H1 (cell line): ENCODE measurements around the gene KLHL26. TPM values are rescaled to one million over a fixed set of nuclear protein-coding genes. Genes with fewer than 3 reads are reported as not detected.

ENCODE experiments used
- CTCF ChIA-PET: fragments of 300-600 bp; sonication (Branson Sonifier 250); formaldehyde crosslinking; loops from one replicate; lab custom pipeline; 2021; ENCODE audit not compliant: partially characterized antibody; lab: Charles Lee
- POLR2A ChIA-PET: fragments of 300-600 bp; sonication (Branson Sonifier 250); formaldehyde crosslinking; loops from one replicate; lab custom pipeline; 2021; ENCODE audit warnings: inconsistent platforms; ENCODE audit not compliant: partially characterized antibody; lab: Charles Lee
- DNase-seq, 2 experiments: peaks; one replicate each; pipeline versions ENCODE4 v3.0.0 to v3.0.0-alpha.2; 2010 to 2022; ENCODE audit warnings: low spot score in 2 of 2, low read depth in 1 of 2, mixed read lengths in 1 of 2
- FAIRE-seq: peaks from 2 replicates; lab custom pipeline; 2011; peaks lifted over from hg19 to GRCh38; lab: Jason Lieb, UNC
- H2AFZ ChIP-seq: 2 replicates; pipeline ENCODE4 v1.8.1; 2012; ENCODE audit warnings: low read length, inconsistent platforms
- H2AK5ac ChIP-seq: 2 replicates; pipeline ENCODE4 v1.6.1; 2013; ENCODE audit warnings: low read depth, low read length
- H2BK120ac ChIP-seq: replicated peaks from 2 replicates; pipeline ENCODE3; 2013; ENCODE audit warnings: low read depth, low read length, inconsistent platforms
- H2BK12ac ChIP-seq: 2 replicates; pipeline ENCODE4 v1.6.1; 2013; ENCODE audit warnings: low read depth, low read length
- H2BK15ac ChIP-seq: 2 replicates; pipeline ENCODE4 v1.6.1; 2013; ENCODE audit warnings: low read length
- H2BK20ac ChIP-seq: 2 replicates; pipeline ENCODE4 v1.6.1; 2013; ENCODE audit warnings: low read length
- H2BK5ac ChIP-seq: 2 replicates; pipeline ENCODE4 v1.6.1; 2013; ENCODE audit warnings: low read depth, low read length
- H3K14ac ChIP-seq: 2 replicates; pipeline ENCODE4 v1.6.1; 2013; ENCODE audit warnings: inconsistent platforms; ENCODE audit not compliant: insufficient read length
- H3K18ac ChIP-seq: 2 replicates; pipeline ENCODE4 v1.6.1; 2013; ENCODE audit warnings: low read length; ENCODE audit errors: extremely low read depth
- H3K23ac ChIP-seq: 2 replicates; pipeline ENCODE4 v1.6.1; 2013; ENCODE audit warnings: inconsistent platforms; ENCODE audit not compliant: insufficient read length
- H3K23me2 ChIP-seq: 2 replicates; pipeline ENCODE4 v1.6.1; 2013; ENCODE audit warnings: low read depth, low read length
- H3K27ac ChIP-seq: 2 replicates; pipeline ENCODE4 v1.6.1; 2011; ENCODE audit warnings: low read depth, low read length, inconsistent platforms
- H3K27me3 ChIP-seq, 4 experiments: replicated peaks in 1 of 4; 1 replicate in 1 of 4; 2 replicates in 3 of 4; pipeline versions ENCODE4 v1.6.1 to v1.8.1; 2011 to 2013; ENCODE audit warnings: low read length in 3 of 4, mild to moderate bottlenecking in 3 of 4, inconsistent platforms in 2 of 4, mixed read lengths in 2 of 4, moderate library complexity in 1 of 4; ENCODE audit not compliant: control insufficient read depth in 3 of 4, insufficient read depth in 3 of 4; ENCODE audit errors: extremely low read depth in 1 of 4
- H3K36me3 ChIP-seq, 4 experiments: 2 replicates each; pipeline versions ENCODE4 v1.6.1 to v1.8.1; 2011 to 2013; ENCODE audit warnings: mild to moderate bottlenecking in 4 of 4, low read length in 3 of 4, moderate library complexity in 2 of 4, control low read depth in 1 of 4, inconsistent platforms in 1 of 4; ENCODE audit not compliant: insufficient read depth in 4 of 4, control insufficient read depth in 2 of 4
- H3K4ac ChIP-seq: replicated peaks from 2 replicates; pipeline ENCODE3; 2013; ENCODE audit warnings: low read length, low read depth, mixed read lengths, inconsistent platforms; ENCODE audit not compliant: insufficient read length
- H3K4me1 ChIP-seq, 4 experiments: replicated peaks in 1 of 4; 1 replicate in 1 of 4; 2 replicates in 3 of 4; pipeline versions ENCODE4 v1.6.1 to v1.8.1; 2011 to 2013; ENCODE audit warnings: low read length in 3 of 4, inconsistent platforms in 2 of 4, mixed read lengths in 1 of 4; ENCODE audit not compliant: insufficient read depth in 4 of 4, control insufficient read depth in 3 of 4
- H3K4me2 ChIP-seq, 2 experiments: 2 replicates each; pipeline versions ENCODE4 v1.6.1 to v1.8.1; 2011 to 2013; ENCODE audit warnings: low read depth in 2 of 2, low read length in 2 of 2, control low read depth in 1 of 2, inconsistent platforms in 1 of 2, mild to moderate bottlenecking in 1 of 2; ENCODE audit not compliant: insufficient read depth in 1 of 2
- H3K4me3 ChIP-seq, 4 experiments: fragments of 200-600, 300-600 bp in 1 of 4; sonication (generic), shearing (Covaris generic), sonication (Bioruptor Twin) in 1 of 4; 2 replicates each; pipeline versions ENCODE4 v1.5.1 to v1.8.1; 2011 to 2016; ENCODE audit warnings: low read length in 4 of 4, low read depth in 3 of 4, control low read depth in 2 of 4, inconsistent platforms in 2 of 4, mild to moderate bottlenecking in 2 of 4, mixed read lengths in 1 of 4, moderate library complexity in 1 of 4; ENCODE audit not compliant: insufficient read depth in 2 of 4; ENCODE audit errors: extremely low read depth in 1 of 4
- H3K56ac ChIP-seq: replicated peaks from 2 replicates; pipeline ENCODE3; 2013; ENCODE audit warnings: low read depth, mild to moderate bottlenecking, mixed read lengths, low read length, inconsistent platforms; ENCODE audit not compliant: insufficient read length
- H3K79me1 ChIP-seq: 2 replicates; pipeline ENCODE4 v1.6.1; 2013; ENCODE audit warnings: low read depth, low read length, control low read depth
- H3K79me2 ChIP-seq, 2 experiments: 2 replicates each; pipeline versions ENCODE4 v1.6.1 to v1.8.1; 2012 to 2013; ENCODE audit warnings: low read length in 2 of 2, mild to moderate bottlenecking in 2 of 2, inconsistent platforms in 1 of 2; ENCODE audit not compliant: insufficient read depth in 2 of 2, control insufficient read depth in 1 of 2
- H3K9ac ChIP-seq, 4 experiments: replicated peaks in 1 of 4; 1 replicate in 1 of 4; 2 replicates in 3 of 4; pipeline versions ENCODE4 v1.6.1 to v1.8.1; 2011 to 2013; ENCODE audit warnings: low read depth in 3 of 4, low read length in 3 of 4, control low read depth in 2 of 4, mild to moderate bottlenecking in 2 of 4, moderate library complexity in 2 of 4, inconsistent platforms in 1 of 4; ENCODE audit errors: extremely low read depth in 1 of 4
- H3K9me3 ChIP-seq, 2 experiments: 2 replicates each; pipeline versions ENCODE4 v1.6.1 to v1.8.1; 2012 to 2013; ENCODE audit warnings: mild to moderate bottlenecking in 2 of 2, moderate library complexity in 2 of 2, control low read depth in 1 of 2, inconsistent platforms in 1 of 2, low read depth in 1 of 2, low read length in 1 of 2, mixed read lengths in 1 of 2; ENCODE audit not compliant: insufficient read depth in 2 of 2
- H4K20me1 ChIP-seq, 2 experiments: replicated peaks in 1 of 2; 2 replicates each; pipeline versions ENCODE3 to v1.8.1; 2011 to 2013; ENCODE audit warnings: inconsistent platforms in 2 of 2, low read length in 2 of 2, mild to moderate bottlenecking in 1 of 2; ENCODE audit not compliant: insufficient read depth in 2 of 2, control insufficient read depth in 1 of 2
- H4K5ac ChIP-seq: 2 replicates; pipeline ENCODE4 v1.6.1; 2013; ENCODE audit warnings: low read length, low read depth, mixed read lengths, inconsistent platforms; ENCODE audit not compliant: insufficient read length
- H4K8ac ChIP-seq: 2 replicates; pipeline ENCODE4 v1.8.0; 2013; ENCODE audit warnings: mild to moderate bottlenecking, moderate library complexity, low read length, inconsistent platforms; ENCODE audit not compliant: insufficient read depth; ENCODE audit errors: extremely low read depth
- H4K91ac ChIP-seq: replicated peaks from 2 replicates; pipeline ENCODE3; 2013; ENCODE audit warnings: low read length, mixed read lengths, inconsistent platforms; ENCODE audit not compliant: insufficient read length
- CBX8 ChIP-seq: fragments of 300-800, 300-1000 bp; sonication (generic); IDR thresholded peaks from 2 replicates; pipeline ENCODE4 v1.7.1; 2016; ENCODE audit warnings: low read depth, low read length, borderline replicate concordance
- CEBPB ChIP-seq: IDR thresholded peaks from 2 replicates; pipeline ENCODE4 v1.6.1; 2012; ENCODE audit warnings: low read depth, low read length
- MAX ChIP-seq: IDR thresholded peaks from 2 replicates; pipeline ENCODE4 v1.6.1; 2012; ENCODE audit warnings: inconsistent platforms
- NANOG ChIP-seq: IDR thresholded peaks from 2 replicates; pipeline ENCODE4 v1.6.1; 2011; ENCODE audit warnings: low read length, low read depth, mild to moderate bottlenecking, inconsistent platforms; ENCODE audit not compliant: insufficient read depth, poor library complexity, severe bottlenecking
- PHF8 ChIP-seq: fragments of 200-600 bp; sonication (generic); conservative IDR thresholded peaks from 2 replicates; pipeline ENCODE4 v1.7.1; 2012; ENCODE audit warnings: low read depth, mild to moderate bottlenecking, inconsistent platforms, low read length, moderate library complexity
- RXRA ChIP-seq: IDR thresholded peaks from 2 replicates; pipeline ENCODE4 v1.6.1; 2011; ENCODE audit warnings: low read depth, mild to moderate bottlenecking, low read length, moderate library complexity; ENCODE audit not compliant: insufficient read depth
- TBP ChIP-seq: IDR thresholded peaks from 2 replicates; pipeline ENCODE4 v1.6.1; 2011; ENCODE audit warnings: low read depth, low read length, improper control_type of control experiment
- ZNF274 ChIP-seq: IDR thresholded peaks from 2 replicates; pipeline ENCODE4 v1.7.0; 2012; ENCODE audit warnings: low read length, borderline replicate concordance; ENCODE audit errors: extremely low read depth
- whole genome bisulfite sequencing, 2 experiments: shearing (Covaris generic) in 1 of 2; methylation state at CpG; one replicate each; pipeline versions ENCODE4 v1.1.6 to v1.1.7; 2013 to 2015; ENCODE audit warnings: low lambda C conversion rate in 2 of 2, mixed read lengths in 2 of 2, inconsistent platforms in 1 of 2, low coverage in 1 of 2, missing lambda C conversion rate in 1 of 2; ENCODE audit not compliant: insufficient replicate concordance in 2 of 2, insufficient coverage in 1 of 2, insufficient read length in 1 of 2; ENCODE audit errors: extremely low coverage in 1 of 2, missing lambda C conversion rate in 1 of 2; 5-methylcytosine and 5-hydroxymethylcytosine counted together
- polyA plus RNA-seq, 7 experiments: library from polyadenylated mRNA; depleted of rRNA in 3 of 7; stranded (reverse) in 5 of 7; unstranded in 2 of 7; fragments of >200 nt in 5 of 7; fragments of 200-250 nt in 2 of 7; gene quantifications; 1 replicate in 5 of 7; 2 replicates in 1 of 7; 4 replicates in 1 of 7; pipeline versions ENCODE4 v1.2.1 to v1.2.3, GENCODE V29; 2011 to 2013; ENCODE audit warnings: missing spikeins in 2 of 7, mixed read lengths in 2 of 7
- total RNA-seq: library from RNA; stranded (reverse); fragmentation: NEBNext Ultra II Directional; extraction: Animal tissue kit (Norgen Biotek cat#: 25700); gene quantifications from 2 replicates; pipeline ENCODE4 v1.2.1, GENCODE V29; 2021

Gene KLHL26
- total and polyA plus RNA-seq, 2 of the 8 experiments (the other 6 are each of a cell fraction or from before 2014, with no cell fraction given) = 2.2 to 8.8 TPM

GRCh38 chr19:18658366-18658855 is 21.6 kb downstream of the KLHL26 start:
- H2BK120ac ChIP-seq = no peak overlapping the region
- H3K4me3 ChIP-seq = no peak overlapping the region
- peaks cover 9% of the 10 kb centered on the region; the same call in 1 of the 2 replicates for H3K23me2 ChIP-seq
- no peak overlapping the region for H2BK20ac ChIP-seq
- WGBS, 2 experiments = 89% methylated on average over 4 of the region's 4 CpGs; no CpG with 5 or more reads in 1 of the 2 experiments
- H3K36me3 ChIP-seq = no peaks in the 10 kb centered on the region
- H3K4ac ChIP-seq = no peak overlapping the region
- peaks cover 0 to 12% (median 6%) of the 10 kb centered on the region in 4 experiments; a peak in 5 of 7 replicates for H3K4me1 ChIP-seq
- H4K5ac ChIP-seq = no peak overlapping the region
- FAIRE-seq = no peak
- H4K20me1 ChIP-seq = peaks cover 9 to 21% of the 10 kb centered on the region in 2 experiments
- no peak overlapping the region for H4K8ac ChIP-seq
- H3K9ac ChIP-seq = no peak overlapping the region
- no peak overlapping the region for H4K91ac ChIP-seq
- POLR2A ChIA-PET = interaction anchor here (1.0 kb wide), 1 partner anchor 16 kb away, joined by 3 read pairs; no protein-coding TSS in a partner anchor
- H2AFZ ChIP-seq = no peak overlapping the region
- H2BK12ac ChIP-seq = 0 out of 2 replicates have a peak overlapping the region, but pooled peaks have one; percentile 27
- DNase-seq = no peak
- H3K9me3 ChIP-seq = no peaks in the 10 kb centered on the region
- CTCF ChIA-PET = interaction anchor here (1.0 to 1.7 kb wide), 3 partner anchors 56 to 138 kb away, joined by 3 read pairs; no protein-coding TSS in a partner anchor
- H3K4me2 ChIP-seq = no peak overlapping the region
- H3K56ac ChIP-seq = no peak overlapping the region
- H2BK15ac ChIP-seq = no peak overlapping the region
- H3K18ac ChIP-seq = no peak overlapping the region
- H3K27me3 ChIP-seq = peaks cover 0 to 4% (median 0%) of the 10 kb centered on the region in 4 experiments; a peak in 1 of 7 replicates
- no peak overlapping the region for H3K27ac ChIP-seq
- no peak overlapping the region for H3K23ac ChIP-seq
- no peak overlapping the region for H2AK5ac ChIP-seq
- no peak overlapping the region for H2BK5ac ChIP-seq
- H3K79me2 ChIP-seq = no peaks in the 10 kb centered on the region; a peak in 1 of 4 replicates
- H3K79me1 ChIP-seq = peaks cover 3% of the 10 kb centered on the region; the same call in 1 of the 2 replicates
- no peak overlapping the region for H3K14ac ChIP-seq
- no peak for TF ChIP-seq CEBPB
- no peak for TF ChIP-seq PHF8
- no peak for TF ChIP-seq MAX
- TF ChIP-seq NANOG = no peak
- no peak for TF ChIP-seq ZNF274
- no peak for TF ChIP-seq CBX8
- no peak for TF ChIP-seq TBP
- TF ChIP-seq RXRA = no peak
